Right atrium auricular region (tissue), 2 donors: ENCODE data around the gene SNAI1. TPM values are rescaled to one million over a fixed set of nuclear protein-coding genes. Genes with fewer than 3 reads are reported as not detected.
A peak's percentile ranks its signal among the peaks of the same experiment; 100 is the strongest.

Experiments
- DNase-seq: peaks from one replicate; pipeline ENCODE4 v3.0.0-alpha.2; 2019; ENCODE audit warnings: low spot score
- H3K27ac ChIP-seq, 2 donors: fragments of 200-600 bp; sonication (generic); 1 replicate in 1 of 2; 2 replicates in 1 of 2; pipeline ENCODE4 v1.5.1; 2016 to 2019
- H3K27me3 ChIP-seq, 2 donors: fragments of 200-600 bp; sonication (generic); one replicate each; pipeline versions ENCODE4 v1.5.1 to v1.6.0; 2017 to 2019
- H3K36me3 ChIP-seq: fragments of 200-600 bp; sonication (generic); one replicate; pipeline ENCODE4 v1.5.1; 2016
- H3K4me1 ChIP-seq, 2 donors: fragments of 200-600 bp; sonication (generic); one replicate each; pipeline versions ENCODE4 v1.5.1 to v1.6.0; 2017 to 2019
- H3K4me3 ChIP-seq, 2 donors: fragments of 200-600 bp; sonication (generic); 1 replicate in 1 of 2; 2 replicates in 1 of 2; pipeline ENCODE4 v1.5.1; 2017 to 2019; ENCODE audit warnings: mild to moderate bottlenecking in 1 of 2, moderate library complexity in 1 of 2
- H3K9me3 ChIP-seq, 2 donors: fragments of 200-600 bp; sonication (generic); one replicate each; pipeline ENCODE4 v1.5.1; 2019
- CTCF ChIP-seq, 2 donors: fragments of 200-600 bp; sonication (generic); IDR thresholded peaks; one replicate each; pipeline ENCODE4 v1.5.1; 2019; ENCODE audit warnings: antibody characterized with exemption in 2 of 2
- total RNA-seq, 2 donors: library from RNA; depleted of rRNA; stranded (reverse); fragments of >200 nt; gene quantifications; one replicate each; pipeline ENCODE4 v1.1.0, GENCODE V29; 2016

The SNAI1 gene
- total RNA-seq, 2 donors from 2014 or later = 4.3 to 4.4 TPM

- Histone ChIP-seq H3K4me3 (peak overlapping the region in 1 of 2 donors; percentile 6), H3K27ac (peak overlapping the region in 1 of 2 donors; percentile 14), H3K4me1 (peaks cover 0 to 40% of the 10 kb centered on the region in 2 donors)
These were observed 44.3 kb upstream of the SNAI1 start for GRCh38 chr20:49938173-49939163.

GRCh38 chr20:49941456-49941855 is 41.3 kb upstream of the SNAI1 start:
- no peaks in the 10 kb centered on the region for H3K9me3 ChIP-seq
- peaks cover 0 to 37% of the 10 kb centered on the region in 2 donors for H3K4me1 ChIP-seq
- no peak for TF ChIP-seq CTCF (IDR thresholded peaks at IDR 0.05)
- no peak overlapping the region for H3K27ac ChIP-seq
- no peak for DNase-seq
- no peaks in the 10 kb centered on the region for H3K27me3 ChIP-seq
- peaks cover 37% of the 10 kb centered on the region for H3K36me3 ChIP-seq
- H3K4me3 ChIP-seq = no peak overlapping the region

More at GRCh38 chr20:49938173-49939163, 44.3 kb upstream of the SNAI1 start:
- Histone ChIP-seq H3K9me3 (no peaks in the 10 kb centered on the region), H3K27me3 (no peaks in the 10 kb centered on the region), H3K36me3 (peaks cover 17% of the 10 kb centered on the region)
- peak; percentile 77 for DNase-seq
- TF ChIP-seq CTCF (IDR thresholded peaks at IDR 0.05) = no peak

DNA sequence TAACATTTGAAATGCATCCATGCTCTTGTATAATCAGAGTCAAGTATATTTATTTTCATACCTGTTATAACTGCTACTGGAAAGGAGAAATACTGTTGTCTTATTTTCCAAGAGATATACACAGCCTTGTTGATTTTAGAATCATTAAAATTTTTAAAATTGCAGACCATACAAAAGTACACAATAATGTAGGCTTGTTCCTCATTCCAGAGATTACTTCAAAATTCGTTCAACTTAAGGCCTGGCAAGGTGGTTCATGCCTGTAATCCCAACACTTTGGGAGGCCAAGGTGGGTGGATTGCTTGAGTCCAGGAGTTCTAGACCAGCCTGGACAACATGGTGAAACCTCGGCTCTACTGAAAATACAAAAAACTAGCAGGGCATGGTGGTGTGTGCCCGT is 40.5 kb upstream of the SNAI1 start:
- Histone ChIP-seq H3K4me1 (peaks cover 0 to 31% of the 10 kb centered on the region in 2 donors), H3K36me3 (peaks cover 45% of the 10 kb centered on the region)
- no peak for TF ChIP-seq CTCF (IDR thresholded peaks at IDR 0.05)

DNA sequence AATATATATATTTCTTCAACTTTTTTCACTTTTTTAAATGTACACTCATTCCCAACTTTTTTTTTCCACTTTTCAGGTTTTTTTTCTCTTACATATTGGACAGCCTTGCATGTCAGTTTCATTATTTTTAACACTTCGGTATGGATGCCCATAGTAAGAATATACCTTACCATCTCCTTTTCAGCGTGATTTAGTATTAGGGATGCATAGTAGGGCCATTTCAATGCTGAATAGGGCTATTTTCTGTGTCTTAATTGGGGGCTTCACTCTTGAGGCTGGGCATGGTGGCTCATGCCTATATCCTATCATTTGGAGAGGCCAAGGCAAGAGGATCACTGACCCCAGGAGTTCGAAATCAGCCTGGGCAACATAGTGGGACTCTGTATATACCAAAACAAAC is 39.8 kb upstream of the SNAI1 start:
- TF ChIP-seq CTCF (IDR thresholded peaks at IDR 0.05) = no peak
- Histone ChIP-seq H3K36me3 (peaks cover 45% of the 10 kb centered on the region), H3K27me3 (no peaks in the 10 kb centered on the region), H3K27ac (no peak overlapping the region), H3K4me1 (peaks cover 0 to 24% of the 10 kb centered on the region in 2 donors), H3K4me3 (no peak overlapping the region), H3K9me3 (no peaks in the 10 kb centered on the region)
- no peak for DNase-seq

More for the DNA sequence above, 40.5 kb upstream of the SNAI1 start:
- no peak overlapping the region for H3K27ac ChIP-seq
- H3K27me3 ChIP-seq = no peaks in the 10 kb centered on the region
- H3K9me3 ChIP-seq = no peaks in the 10 kb centered on the region
- no peak overlapping the region for H3K4me3 ChIP-seq
- no peak for DNase-seq

- no peak for DNase-seq
- Histone ChIP-seq H3K4me3 (no peak overlapping the region), H3K9me3 (no peaks in the 10 kb centered on the region), H3K27me3 (no peaks in the 10 kb centered on the region), H3K36me3 (peaks cover 65% of the 10 kb centered on the region), H3K4me1 (peaks cover 0 to 10% of the 10 kb centered on the region in 2 donors), H3K27ac (no peak overlapping the region)
- TF ChIP-seq CTCF (IDR thresholded peaks at IDR 0.05) = no peak
These were observed 37.5 kb upstream of the SNAI1 start for GRCh38 chr20:49945306-49945700.
